SK-N-SH (cell line): ENCODE results near the gene MC1R.

Experiments
- POLR2AphosphoS5 ChIP-seq: IDR thresholded peaks from 2 replicates; pipeline ENCODE4 v1.6.1; 2012; ENCODE audit warnings: low read depth, low read length
- TCF12 ChIP-seq: IDR thresholded peaks from 2 replicates; pipeline ENCODE4 v1.4.0; 2012

GRCh38 chr16:89957216-89957785 is 38.6 kb downstream of the MC1R start:
- TF ChIP-seq POLR2AphosphoS5: no peak
- no peak for TF ChIP-seq TCF12
